ENCODE results near the gene GSTT2B. TPM values are rescaled to one million over a fixed set of nuclear protein-coding genes. Genes with fewer than 3 reads are reported as not detected.
A peak's percentile ranks its signal among the peaks of the same experiment; 100 is the strongest.

GSTT2B gene
- total RNA-seq, 6 experiments from 2014 or later, result 0.50 to 23.7 (median 3.4) TPM; not detected in 1

GRCh38 chr22:24008022-24008283, 47.0 kb upstream of the GSTT2B start:
- no peak overlapping the region for H3K27ac ChIP-seq
- no peak overlapping the region for H3K4me3 ChIP-seq
- no peaks in the 10 kb centered on the region for H3K9me3 ChIP-seq
- intact Hi-C loops (cut with DNase I), result no loop called here
- DNase-seq (no peak), ATAC-seq (no peak)
- H3K36me3 ChIP-seq, result no peaks in the 10 kb centered on the region
- H3K27me3 ChIP-seq, result no peaks in the 10 kb centered on the region
- TF ChIP-seq CTCF (IDR thresholded peaks at IDR 0.05), result no peak
- no peak for TF ChIP-seq POLR2A (IDR thresholded peaks at IDR 0.05)
- H3K4me1 ChIP-seq, result peaks cover 0 to 7% (median 0%) of the 10 kb centered on the region in 4 donors
- 88% methylated on average over 1 of the region's 1 CpG for WGBS (ENCODE audit: insufficient coverage, low coverage, low lambda C conversion rate, missing lambda C conversion rate)

- peaks cover 0 to 7% (median 0%) of the 10 kb centered on the region in 4 donors for H3K4me1 ChIP-seq
- no peak overlapping the region for H3K27ac ChIP-seq
- peak in 1 of 4 donors; percentile 20 for ATAC-seq
- no peaks in the 10 kb centered on the region for H3K27me3 ChIP-seq
- no peak for TF ChIP-seq CTCF (IDR thresholded peaks at IDR 0.05)
- TF ChIP-seq POLR2A (IDR thresholded peaks at IDR 0.05), result no peak
- no peaks in the 10 kb centered on the region for H3K36me3 ChIP-seq
- 56% methylated on average over 8 of the region's 8 CpGs for WGBS (ENCODE audit: insufficient coverage, low coverage, low lambda C conversion rate, missing lambda C conversion rate)
- intact Hi-C loops (cut with DNase I), result no loop called here
- peak in 1 of 3 donors; percentile 86 for DNase-seq
- H3K4me3 ChIP-seq, result no peak overlapping the region
- H3K9me3 ChIP-seq, result no peaks in the 10 kb centered on the region
Observed at GRCh38 chr22:24007253-24008021, 46.4 kb upstream of the GSTT2B start.

- 60% methylated on average over 2 of the region's 6 CpGs for WGBS (ENCODE audit: insufficient coverage, low coverage, low lambda C conversion rate, missing lambda C conversion rate)
- Histone ChIP-seq H3K27me3 (no peaks in the 10 kb centered on the region), H3K9me3 (no peaks in the 10 kb centered on the region), H3K4me3 (no peak overlapping the region), H3K4me1 (peaks cover 0 to 3% (median 0%) of the 10 kb centered on the region in 4 donors), H3K27ac (no peak overlapping the region), H3K36me3 (no peaks in the 10 kb centered on the region)
- intact Hi-C loops (cut with DNase I), result no loop called here
- DNase-seq (no peak), ATAC-seq (no peak)
- no peak for TF ChIP-seq POLR2A (IDR thresholded peaks at IDR 0.05)
- no peak for TF ChIP-seq CTCF (IDR thresholded peaks at IDR 0.05)
Observed at GRCh38 chr22:24006914-24007214, 45.9 kb upstream of the GSTT2B start.

- TF ChIP-seq CTCF (IDR thresholded peaks at IDR 0.05) (no peak), POLR2A (IDR thresholded peaks at IDR 0.05) (no peak)
Observed at GRCh38 chr22:24006207-24006913, 45.4 kb upstream of the GSTT2B start.

More at GRCh38 chr22:24006207-24006913, 45.4 kb upstream of the GSTT2B start:
- no peaks in the 10 kb centered on the region for H3K27me3 ChIP-seq
- intact Hi-C loops (cut with DNase I), result no loop called here
- no peaks in the 10 kb centered on the region for H3K4me1 ChIP-seq
- DNase-seq (no peak), ATAC-seq (no peak)
- WGBS (ENCODE audit: insufficient coverage, low coverage, low lambda C conversion rate, missing lambda C conversion rate), result 69% methylated on average over 9 of the region's 10 CpGs
- H3K9me3 ChIP-seq, result no peaks in the 10 kb centered on the region
- no peak overlapping the region for H3K4me3 ChIP-seq
- no peak overlapping the region for H3K27ac ChIP-seq
- no peaks in the 10 kb centered on the region for H3K36me3 ChIP-seq
